Lower lobe of right lung (tissue), 2 donors: Measurements from ENCODE around the gene ABCB7. TPM values are rescaled to one million over a fixed set of nuclear protein-coding genes. Genes with fewer than 3 reads are reported as not detected.

ENCODE experiments used
- ATAC-seq, 2 donors: fragments of 200-7000 bp; cut with Tn5 transposase; one replicate each; pipeline ENCODE4 v1.9.1; 2020 to 2022; ENCODE audit warnings: mild to moderate bottlenecking in 2 of 2, moderate library complexity in 2 of 2
- DNase-seq: peaks from one replicate; pipeline ENCODE4 v3.0.0-alpha.2; 2020
- H3K27ac ChIP-seq: fragments of 200-600 bp; one replicate; pipeline ENCODE4 v1.8.0; 2022
- H3K27me3 ChIP-seq: fragments of 200-600 bp; one replicate; pipeline ENCODE4 v1.8.0; 2022; ENCODE audit warnings: low read depth
- H3K36me3 ChIP-seq: fragments of 200-600 bp; one replicate; pipeline ENCODE4 v1.8.0; 2022; ENCODE audit warnings: mild to moderate bottlenecking
- H3K4me1 ChIP-seq: fragments of 200-600 bp; one replicate; pipeline ENCODE4 v1.8.0; 2022
- H3K4me3 ChIP-seq: fragments of 200-600 bp; one replicate; pipeline ENCODE4 v1.8.0; 2022; ENCODE audit warnings: mild to moderate bottlenecking
- H3K9me3 ChIP-seq: fragments of 200-600 bp; one replicate; pipeline ENCODE4 v1.8.0; 2022
- CTCF ChIP-seq: fragments of 200-600 bp; IDR thresholded peaks from one replicate; pipeline ENCODE4 v1.8.0; 2022; ENCODE audit warnings: antibody characterized with exemption, mild to moderate bottlenecking
- intact Hi-C: fragments of 100-400 bp; cut with DNase I; formaldehyde crosslinking; loops from one replicate; pipeline ENCODE4 v1.11.0; 2022
- total RNA-seq: library from RNA; stranded (reverse); fragmentation: NEBNext Ultra II Directional; extraction: Animal tissue kit (Norgen Biotek cat#: 25700); gene quantifications from one replicate; pipeline ENCODE4 v1.2.1, GENCODE V29; 2021
- donor health status: DM: no; HTN: yes; CAD: no; lungs with severe emphysema.

Gene ABCB7
- total RNA-seq, 1 donor from 2014 or later: 30.1 TPM

GRCh38 chrX:75156531-75156945, 455 bp upstream of the ABCB7 start:
- TF ChIP-seq CTCF: no peak
- Histone ChIP-seq H3K27me3 (no peaks in the 10 kb centered on the region), H3K36me3 (no peaks in the 10 kb centered on the region), H3K4me1 (peaks cover 7% of the 10 kb centered on the region), H3K9me3 (no peaks in the 10 kb centered on the region), H3K27ac (peak overlapping the region; percentile 81), H3K4me3 (peak overlapping the region; percentile 70)
- DNase-seq: no peak
- intact Hi-C loops: no loop called here
- peak in 1 of 2 donors; percentile 56 for ATAC-seq

- H3K27ac ChIP-seq: peak overlapping the region; percentile 81
- H3K36me3 ChIP-seq: no peaks in the 10 kb centered on the region
- TF ChIP-seq CTCF: no peak
- H3K27me3 ChIP-seq: no peaks in the 10 kb centered on the region
- H3K4me3 ChIP-seq: peak overlapping the region; percentile 70
- peaks cover 7% of the 10 kb centered on the region for H3K4me1 ChIP-seq
- no peaks in the 10 kb centered on the region for H3K9me3 ChIP-seq
- intact Hi-C loops: no loop called here
- ATAC-seq (peak in 1 of 2 donors; percentile 21), DNase-seq (no peak)
Measured at GRCh38 chrX:75155447-75155826, 646 bp downstream of the ABCB7 start.

- TF ChIP-seq CTCF: no peak
- no peak for DNase-seq
- intact Hi-C loops: no loop called here
- H3K27ac ChIP-seq: no peak overlapping the region
- no peaks in the 10 kb centered on the region for H3K27me3 ChIP-seq
- no peak overlapping the region for H3K4me3 ChIP-seq
- no peaks in the 10 kb centered on the region for H3K36me3 ChIP-seq
- peaks cover 7% of the 10 kb centered on the region for H3K4me1 ChIP-seq
- no peak for ATAC-seq
- H3K9me3 ChIP-seq: no peaks in the 10 kb centered on the region
Measured at GRCh38 chrX:75154871-75155270, 1.2 kb downstream of the ABCB7 start.

- TF ChIP-seq CTCF: no peak
- Histone ChIP-seq H3K9me3 (no peaks in the 10 kb centered on the region), H3K4me3 (no peak overlapping the region), H3K36me3 (no peaks in the 10 kb centered on the region), H3K27me3 (no peaks in the 10 kb centered on the region), H3K27ac (no peak overlapping the region), H3K4me1 (peaks cover 7% of the 10 kb centered on the region)
- intact Hi-C loops: no loop called here
- no peak for ATAC-seq
- no peak for DNase-seq
Measured at GRCh38 chrX:75151827-75152592, 4.1 kb downstream of the ABCB7 start.

GRCh38 chrX:75149654-75150053, 6.4 kb downstream of the ABCB7 start:
- Histone ChIP-seq H3K27me3 (no peaks in the 10 kb centered on the region), H3K4me1 (no peaks in the 10 kb centered on the region), H3K9me3 (no peaks in the 10 kb centered on the region), H3K27ac (no peak overlapping the region), H3K4me3 (no peak overlapping the region), H3K36me3 (no peaks in the 10 kb centered on the region)
- ATAC-seq (no peak), DNase-seq (no peak)
- TF ChIP-seq CTCF: no peak
- intact Hi-C loops: no loop called here
